Gastroesophageal sphincter (tissue), 4 donors: ENCODE measurements around the gene APOL6. TPM values are rescaled to one million over a fixed set of nuclear protein-coding genes. Genes with fewer than 3 reads are reported as not detected.
A peak's percentile ranks its signal among the peaks of the same experiment; 100 is the strongest.
"Not testable (repeated sequence)": the region's sequence is repeated elsewhere in the genome, so short reads cannot be mapped to it uniquely, and the experiment has no call there.

ENCODE experiments used
- ATAC-seq: fragments of 150-250 bp; one replicate; pipeline ENCODE4 v1.9.1; 2016; ENCODE audit warnings: mild to moderate bottlenecking, moderate library complexity
- H3K27ac ChIP-seq, 4 donors: fragments of 200-600 bp; sonication (generic) in 3 of 4; 1 replicate in 3 of 4; 2 replicates in 1 of 4; pipeline ENCODE4 v1.5.1; 2016 to 2019
- H3K27me3 ChIP-seq: fragments of 200-600 bp; sonication (generic); one replicate; pipeline ENCODE4 v1.5.1; 2019
- H3K36me3 ChIP-seq, 2 donors: fragments of 200-600 bp; sonication (generic); one replicate each; pipeline ENCODE4 v1.5.1; 2019; ENCODE audit warnings: control low read depth in 1 of 2
- H3K4me1 ChIP-seq, 3 donors: fragments of 200-600 bp; sonication (generic); 1 replicate in 2 of 3; 2 replicates in 1 of 3; pipeline ENCODE4 v1.5.1; 2016 to 2019; ENCODE audit warnings: control low read depth in 2 of 3
- H3K4me3 ChIP-seq, 2 donors: fragments of 200-600 bp; sonication (generic); one replicate each; pipeline ENCODE4 v1.5.1; 2019; ENCODE audit warnings: mild to moderate bottlenecking in 1 of 2, moderate library complexity in 1 of 2
- H3K9me3 ChIP-seq, 3 donors: fragments of 200-600 bp; sonication (generic); one replicate each; pipeline ENCODE4 v1.5.1; 2017 to 2019; ENCODE audit warnings: control low read depth in 2 of 3
- CTCF ChIP-seq, 4 experiments: fragments of 200-600 bp in 2 of 4; fragments of 450-650 bp in 2 of 4; sonication (generic) in 1 of 4; IDR thresholded peaks; one replicate each; pipeline ENCODE4 v1.5.1; 2017 to 2019; ENCODE audit warnings: antibody characterized with exemption in 4 of 4, mild to moderate bottlenecking in 2 of 4, moderate library complexity in 2 of 4
- EP300 ChIP-seq: sonication (generic); formaldehyde crosslinking; IDR thresholded peaks from one replicate; pipeline ENCODE4 v1.6.1; 2017; ENCODE audit warnings: antibody characterized with exemption, mild to moderate bottlenecking
- POLR2A ChIP-seq, 2 donors: fragments of 450-650 bp; IDR thresholded peaks; one replicate each; pipeline ENCODE4 v1.6.1; 2017; ENCODE audit warnings: antibody characterized with exemption in 2 of 2, mild to moderate bottlenecking in 2 of 2, moderate library complexity in 1 of 2
- POLR2AphosphoS5 ChIP-seq: sonication (generic); formaldehyde crosslinking; IDR thresholded peaks from one replicate; pipeline ENCODE4 v1.6.1; 2017; ENCODE audit warnings: antibody characterized with exemption
- WGBS, 2 donors: methylation state at CpG; one replicate each; pipeline ENCODE4 v1.1.5; 2018; ENCODE audit warnings: low coverage in 1 of 2; 5-methylcytosine and 5-hydroxymethylcytosine counted together
- total RNA-seq, 4 donors: library from RNA; depleted of rRNA; stranded (reverse); fragments of >200 nt; gene quantifications; one replicate each; pipeline ENCODE4 v1.1.0, GENCODE V29; 2016

The APOL6 gene
- total RNA-seq, 4 donors from 2014 or later: 10.4 to 13.3 (median 10.9) TPM

- peaks cover 0 to 19% (median 3%) of the 10 kb centered on the region in 3 donors for H3K4me1 ChIP-seq
- H3K36me3 ChIP-seq: peaks cover 0 to 44% of the 10 kb centered on the region in 2 donors
- no peak overlapping the region for H3K4me3 ChIP-seq
- 39 to 45% methylated on average over 3 of the region's 3 CpGs for WGBS, 2 donors
- TF ChIP-seq POLR2A (IDR thresholded peaks at IDR 0.05) (no peak), CTCF (IDR thresholded peaks at IDR 0.05) (no peak), EP300 (no peak), POLR2AphosphoS5 (no peak)
- H3K27ac ChIP-seq: peak overlapping the region; percentile 35 to 69 (median 56)
- peaks cover 0 to 6% (median 0%) of the 10 kb centered on the region in 3 donors for H3K9me3 ChIP-seq
- ATAC-seq: no peak
- H3K27me3 ChIP-seq: no peaks in the 10 kb centered on the region
Observed at GRCh38 chr22:35663371-35663770, 15.1 kb downstream of the APOL6 start.

DNA sequence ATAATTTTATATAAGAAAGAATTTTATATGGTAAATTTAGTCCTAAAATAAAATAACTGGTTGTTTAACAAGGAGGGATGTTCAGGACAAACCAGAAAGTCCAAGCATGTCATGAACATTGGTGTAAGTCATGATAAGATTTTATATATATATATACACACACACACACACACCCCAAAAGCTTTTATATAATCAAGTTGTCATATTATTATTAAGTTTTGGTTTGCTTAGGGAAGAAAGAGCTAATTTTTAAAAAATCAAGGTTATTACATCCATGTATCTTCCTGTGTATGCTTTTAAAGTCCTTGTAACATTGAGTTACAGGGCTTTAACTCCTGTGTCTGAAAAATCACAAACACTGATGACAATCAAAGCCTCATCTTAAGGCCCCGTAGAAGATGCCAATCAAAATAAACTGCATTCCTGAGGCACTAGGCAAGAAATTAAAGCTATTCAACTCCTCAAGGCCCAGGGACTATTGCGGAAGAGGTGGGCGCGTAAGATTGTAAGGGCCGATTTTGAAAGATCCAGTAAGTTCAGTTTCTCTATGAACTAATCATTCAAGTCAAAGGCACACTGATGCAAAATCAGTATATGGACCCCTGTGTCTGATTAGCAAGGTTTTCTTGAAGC, 16.8 kb downstream of the APOL6 start:
- Histone ChIP-seq H3K4me3 (no peak overlapping the region), H3K9me3 (peaks cover 0 to 6% (median 0%) of the 10 kb centered on the region in 3 donors), H3K27me3 (no peaks in the 10 kb centered on the region), H3K27ac (no peak overlapping the region), H3K36me3 (peaks cover 0 to 27% of the 10 kb centered on the region in 2 donors), H3K4me1 (peaks cover 0 to 19% (median 3%) of the 10 kb centered on the region in 3 donors)
- 93 to 97% methylated on average over 3 to 5 of the region's 5 CpGs for WGBS, 2 donors
- no peak for ATAC-seq
- no peak for TF ChIP-seq CTCF (IDR thresholded peaks at IDR 0.05)
- no peak for TF ChIP-seq POLR2AphosphoS5
- no peak for TF ChIP-seq POLR2A (IDR thresholded peaks at IDR 0.05)
- TF ChIP-seq EP300: no peak

DNA sequence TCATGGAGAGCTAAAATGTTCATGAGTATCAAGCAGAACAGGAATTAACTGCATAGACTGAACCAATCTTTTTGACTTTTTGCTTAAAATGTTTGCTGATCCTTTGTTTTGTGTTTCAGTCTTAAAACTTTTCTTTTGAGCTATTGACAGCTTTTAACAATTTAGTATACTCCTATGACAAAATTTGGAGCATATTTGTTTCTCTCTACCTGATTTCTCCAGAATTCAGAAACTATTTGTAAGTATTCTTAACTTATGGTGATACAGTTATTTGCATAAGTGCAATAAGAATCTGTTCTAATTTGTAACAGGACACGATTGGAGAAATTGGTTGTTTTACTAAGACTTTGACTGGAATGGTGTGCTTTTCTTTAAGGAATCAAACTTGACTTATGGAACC, 18.5 kb downstream of the APOL6 start:
- not testable (repeated sequence) for H3K9me3 ChIP-seq, H3K27me3 ChIP-seq, H3K27ac ChIP-seq, H3K4me3 ChIP-seq, ATAC-seq
- H3K4me1 ChIP-seq: peaks cover 0 to 19% (median 3%) of the 10 kb centered on the region in 3 donors
- WGBS, 2 donors: 82 to 88% methylated on average over 1 of the region's 1 CpG
- peaks cover 0 to 18% of the 10 kb centered on the region in 2 donors for H3K36me3 ChIP-seq

DNA sequence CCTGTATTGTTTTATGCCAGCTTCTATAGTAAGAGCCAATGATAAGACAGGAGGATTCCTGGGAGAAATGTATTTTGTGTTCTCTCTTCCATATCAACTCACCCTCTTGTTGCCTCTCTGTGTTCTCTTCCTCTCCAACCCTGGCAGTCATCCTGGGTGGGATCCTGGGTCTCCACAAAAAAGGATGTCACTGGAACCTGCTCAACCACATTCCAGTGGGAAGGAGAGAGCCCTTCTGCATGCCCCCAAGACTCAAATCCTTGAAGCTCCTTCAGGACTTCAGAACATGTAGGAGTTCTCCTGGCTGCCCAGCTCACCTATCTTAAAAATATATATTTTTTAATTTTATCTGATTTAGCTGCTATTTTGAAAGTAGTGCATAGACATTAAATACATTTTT, 26.1 kb downstream of the APOL6 start:
- Histone ChIP-seq H3K27ac (no peak overlapping the region), H3K27me3 (no peaks in the 10 kb centered on the region), H3K4me1 (no peaks in the 10 kb centered on the region), H3K4me3 (no peak overlapping the region), H3K9me3 (no peaks in the 10 kb centered on the region), H3K36me3 (no peaks in the 10 kb centered on the region)
- ATAC-seq: no peak
- TF ChIP-seq POLR2A (IDR thresholded peaks at IDR 0.05) (no peak), CTCF (IDR thresholded peaks at IDR 0.05) (no peak), EP300 (no peak), POLR2AphosphoS5 (no peak)

DNA sequence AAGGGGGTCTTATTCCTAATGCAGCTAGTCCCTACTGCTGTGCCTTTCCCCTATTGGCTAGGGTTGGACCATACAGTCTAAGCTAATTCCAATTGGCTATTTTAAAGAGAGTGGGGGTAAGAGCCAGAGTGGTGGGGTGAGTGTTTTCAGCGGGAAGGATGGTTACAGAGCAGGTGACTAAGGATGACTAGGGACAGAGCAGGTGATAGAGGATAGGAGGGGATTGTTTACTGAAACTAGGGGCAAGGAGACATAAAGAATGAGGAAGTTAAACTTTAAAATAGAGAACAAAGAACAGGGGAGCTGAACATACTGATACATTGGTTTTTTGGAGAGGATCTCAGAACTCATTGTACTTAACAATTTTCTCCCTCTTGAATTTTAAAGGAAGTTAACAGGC, 27.8 kb downstream of the APOL6 start:
- H3K27ac ChIP-seq, H3K9me3 ChIP-seq, H3K27me3 ChIP-seq, H3K4me1 ChIP-seq, H3K36me3 ChIP-seq, H3K4me3 ChIP-seq, ATAC-seq: not testable (repeated sequence)
- 40 to 80% methylated on average over 1 of the region's 1 CpG for WGBS, 2 donors

DNA sequence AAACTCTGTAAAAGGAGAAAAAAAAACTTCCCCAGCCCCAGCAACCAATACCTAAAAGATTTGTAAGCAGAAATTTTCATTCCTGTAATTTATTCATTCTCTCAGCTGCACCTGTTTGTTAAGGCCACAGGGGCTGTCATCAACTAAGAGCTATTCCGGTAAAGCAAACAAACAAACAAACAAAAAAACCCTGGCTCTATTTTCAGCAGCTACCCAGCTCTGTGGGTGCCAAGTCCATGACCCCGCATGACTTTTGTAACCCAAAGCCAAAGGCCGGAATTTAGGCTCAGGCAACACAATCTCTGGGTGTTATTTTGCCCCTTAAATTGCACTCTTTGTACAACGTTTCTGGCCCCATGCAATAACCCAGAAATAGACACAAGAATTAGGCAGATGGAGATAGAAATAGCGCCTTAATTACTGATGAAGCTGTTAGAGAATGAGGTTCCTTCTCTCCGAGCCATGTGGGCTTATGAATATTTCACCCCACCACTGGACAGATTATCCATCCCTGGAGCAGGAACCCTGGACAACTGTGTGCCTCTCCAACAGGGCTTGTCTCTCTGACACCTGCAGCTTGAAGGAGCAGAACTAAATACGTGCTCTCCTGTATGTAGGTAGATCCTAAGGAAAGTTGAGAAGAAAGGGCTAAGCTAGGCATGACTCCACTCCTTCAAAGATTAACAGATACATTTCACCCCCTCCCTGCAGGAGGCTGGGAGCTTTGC, 29.4 kb downstream of the APOL6 start:
- ATAC-seq: no peak

More for the DNA sequence above, 29.4 kb downstream of the APOL6 start:
- H3K36me3 ChIP-seq: no peaks in the 10 kb centered on the region
- WGBS, 2 donors: 72 to 81% methylated on average over 5 to 6 of the region's 7 CpGs
- H3K4me3 ChIP-seq: no peak overlapping the region
- no peak for TF ChIP-seq POLR2AphosphoS5
- no peak for TF ChIP-seq EP300
- no peak for TF ChIP-seq POLR2A (IDR thresholded peaks at IDR 0.05)
- no peak for TF ChIP-seq CTCF (IDR thresholded peaks at IDR 0.05)
- no peak overlapping the region for H3K27ac ChIP-seq
- H3K27me3 ChIP-seq: no peaks in the 10 kb centered on the region
- no peaks in the 10 kb centered on the region for H3K9me3 ChIP-seq
- H3K4me1 ChIP-seq: no peaks in the 10 kb centered on the region
